ENCODE results near the gene PHOX2A. TPM values are rescaled to one million over a fixed set of nuclear protein-coding genes. Genes with fewer than 3 reads are reported as not detected.
"Not testable (repeated sequence)": the region's sequence is repeated elsewhere in the genome, so short reads cannot be mapped to it uniquely, and the experiment has no call there.

The PHOX2A gene
- total RNA-seq (0.90 TPM), polyA plus RNA-seq (1.1 TPM)

- peak within 1 kb of the TSS; percentile 17 for H3K4me3 ChIP-seq (ENCODE audit: low read depth, low read length)
- peaks cover 2% of the 10 kb centered on the region for H3K4me1 ChIP-seq (ENCODE audit: insufficient read depth)
- DNase-seq (ENCODE audit: extremely low spot score): no peak
- H3K27ac ChIP-seq (ENCODE audit: low read depth): no peak within 1 kb of the TSS
- 1% methylated on average over 37 of the region's 37 CpGs for WGBS
- H3K36me3 ChIP-seq (ENCODE audit: insufficient read depth): no peaks in the 10 kb centered on the region
Observed at GRCh38 chr11:72244060-72244360, at the start of gene PHOX2A. Gene PHOX2A, minus strand, starts transcription at chr11:72244176. Its CDS starts 172 bp downstream, at chr11:72244004.

GRCh38 chr11:72293391-72293790, 49.4 kb upstream of the PHOX2A start:
- Histone ChIP-seq H3K27ac (ENCODE audit: low read depth) (no peak overlapping the region), H3K4me3 (ENCODE audit: low read depth, low read length) (no peak overlapping the region), H3K4me1 (ENCODE audit: insufficient read depth) (no peaks in the 10 kb centered on the region), H3K36me3 (ENCODE audit: insufficient read depth) (no peaks in the 10 kb centered on the region)
- WGBS: 96% methylated on average over 14 of the region's 14 CpGs
- no peak for DNase-seq (ENCODE audit: extremely low spot score)

- Histone ChIP-seq H3K4me3 (ENCODE audit: low read depth, low read length) (no peak overlapping the region), H3K36me3 (ENCODE audit: insufficient read depth) (no peaks in the 10 kb centered on the region), H3K27ac (ENCODE audit: low read depth) (no peak overlapping the region), H3K4me1 (ENCODE audit: insufficient read depth) (no peaks in the 10 kb centered on the region)
- DNase-seq (ENCODE audit: extremely low spot score): no peak
- 78% methylated on average over 8 of the region's 8 CpGs for WGBS
Observed at GRCh38 chr11:72292106-72292785, 48.3 kb upstream of the PHOX2A start.

- not testable (repeated sequence) for H3K4me1 ChIP-seq (ENCODE audit: insufficient read depth); DNase-seq (ENCODE audit: extremely low spot score); H3K36me3 ChIP-seq (ENCODE audit: insufficient read depth); H3K27ac ChIP-seq (ENCODE audit: low read depth); H3K4me3 ChIP-seq (ENCODE audit: low read depth, low read length)
- 66% methylated on average over 6 of the region's 6 CpGs for WGBS
Observed at GRCh38 chr11:72290741-72291140, 46.8 kb upstream of the PHOX2A start.

- Histone ChIP-seq H3K36me3 (ENCODE audit: insufficient read depth) (no peaks in the 10 kb centered on the region), H3K4me1 (ENCODE audit: insufficient read depth) (no peaks in the 10 kb centered on the region), H3K4me3 (ENCODE audit: low read depth, low read length) (no peak overlapping the region), H3K27ac (ENCODE audit: low read depth) (no peak overlapping the region)
- DNase-seq (ENCODE audit: extremely low spot score): no peak
- 94% methylated on average over 2 of the region's 2 CpGs for WGBS
Observed at GRCh38 chr11:72287293-72287692, 43.3 kb upstream of the PHOX2A start.

GRCh38 chr11:72283947-72284346, 40.0 kb upstream of the PHOX2A start:
- H3K27ac ChIP-seq (ENCODE audit: low read depth): no peak overlapping the region
- no peak for DNase-seq (ENCODE audit: extremely low spot score)
- H3K36me3 ChIP-seq (ENCODE audit: insufficient read depth): no peaks in the 10 kb centered on the region
- no peaks in the 10 kb centered on the region for H3K4me1 ChIP-seq (ENCODE audit: insufficient read depth)
- WGBS: 68% methylated on average over 2 of the region's 2 CpGs
- no peak overlapping the region for H3K4me3 ChIP-seq (ENCODE audit: low read depth, low read length)

- Histone ChIP-seq H3K27ac (ENCODE audit: low read depth) (no peak overlapping the region), H3K4me1 (ENCODE audit: insufficient read depth) (no peaks in the 10 kb centered on the region), H3K4me3 (ENCODE audit: low read depth, low read length) (no peak overlapping the region), H3K36me3 (ENCODE audit: insufficient read depth) (no peaks in the 10 kb centered on the region)
- DNase-seq (ENCODE audit: extremely low spot score): no peak
- WGBS: 94% methylated on average over 24 of the region's 24 CpGs
Observed at GRCh38 chr11:72280726-72281315, 36.8 kb upstream of the PHOX2A start.

- H3K4me1 ChIP-seq (ENCODE audit: insufficient read depth): no peaks in the 10 kb centered on the region
- no peak overlapping the region for H3K4me3 ChIP-seq (ENCODE audit: low read depth, low read length)
- no peaks in the 10 kb centered on the region for H3K36me3 ChIP-seq (ENCODE audit: insufficient read depth)
- no peak for DNase-seq (ENCODE audit: extremely low spot score)
- WGBS: 87% methylated on average over 12 of the region's 12 CpGs
- no peak overlapping the region for H3K27ac ChIP-seq (ENCODE audit: low read depth)
Observed at GRCh38 chr11:72280037-72280436, 36.1 kb upstream of the PHOX2A start.

GRCh38 chr11:72278905-72279304, 34.9 kb upstream of the PHOX2A start:
- no peak for DNase-seq (ENCODE audit: extremely low spot score)
- H3K27ac ChIP-seq (ENCODE audit: low read depth): no peak overlapping the region

GRCh38 chr11:72274435-72274834, 30.5 kb upstream of the PHOX2A start:
- WGBS: 86% methylated on average over 6 of the region's 6 CpGs
- H3K36me3 ChIP-seq (ENCODE audit: insufficient read depth): no peaks in the 10 kb centered on the region
- no peaks in the 10 kb centered on the region for H3K4me1 ChIP-seq (ENCODE audit: insufficient read depth)
- no peak overlapping the region for H3K27ac ChIP-seq (ENCODE audit: low read depth)
- DNase-seq (ENCODE audit: extremely low spot score): no peak
- no peak overlapping the region for H3K4me3 ChIP-seq (ENCODE audit: low read depth, low read length)

More at GRCh38 chr11:72278905-72279304, 34.9 kb upstream of the PHOX2A start:
- no peak overlapping the region for H3K4me3 ChIP-seq (ENCODE audit: low read depth, low read length)
- no peaks in the 10 kb centered on the region for H3K4me1 ChIP-seq (ENCODE audit: insufficient read depth)
- no peaks in the 10 kb centered on the region for H3K36me3 ChIP-seq (ENCODE audit: insufficient read depth)

- WGBS: 53% methylated on average over 1 of the region's 1 CpG
- DNase-seq (ENCODE audit: extremely low spot score): no peak
- no peak overlapping the region for H3K4me3 ChIP-seq (ENCODE audit: low read depth, low read length)
- no peaks in the 10 kb centered on the region for H3K4me1 ChIP-seq (ENCODE audit: insufficient read depth)
- H3K27ac ChIP-seq (ENCODE audit: low read depth): no peak overlapping the region
- H3K36me3 ChIP-seq (ENCODE audit: insufficient read depth): no peaks in the 10 kb centered on the region
Observed at GRCh38 chr11:72271980-72272379, 28.0 kb upstream of the PHOX2A start.

GRCh38 chr11:72267956-72268617, 24.1 kb upstream of the PHOX2A start:
- 77% methylated on average over 2 of the region's 2 CpGs for WGBS
- DNase-seq (ENCODE audit: extremely low spot score): no peak

GRCh38 chr11:72266960-72267359, 23.0 kb upstream of the PHOX2A start:
- DNase-seq (ENCODE audit: extremely low spot score): not testable (repeated sequence)

More at GRCh38 chr11:72267956-72268617, 24.1 kb upstream of the PHOX2A start:
- no peak overlapping the region for H3K27ac ChIP-seq (ENCODE audit: low read depth)
- H3K4me3 ChIP-seq (ENCODE audit: low read depth, low read length): no peak overlapping the region
- no peaks in the 10 kb centered on the region for H3K4me1 ChIP-seq (ENCODE audit: insufficient read depth)
- H3K36me3 ChIP-seq (ENCODE audit: insufficient read depth): no peaks in the 10 kb centered on the region

GRCh38 chr11:72265951-72266350, 22.0 kb upstream of the PHOX2A start:
- DNase-seq (ENCODE audit: extremely low spot score): no peak
- H3K4me3 ChIP-seq (ENCODE audit: low read depth, low read length): no peak overlapping the region
- H3K4me1 ChIP-seq (ENCODE audit: insufficient read depth): no peaks in the 10 kb centered on the region
- no peak overlapping the region for H3K27ac ChIP-seq (ENCODE audit: low read depth)
- H3K36me3 ChIP-seq (ENCODE audit: insufficient read depth): no peaks in the 10 kb centered on the region

More at GRCh38 chr11:72266960-72267359, 23.0 kb upstream of the PHOX2A start:
- 84% methylated on average over 5 of the region's 5 CpGs for WGBS
- not testable (repeated sequence) for H3K27ac ChIP-seq (ENCODE audit: low read depth); H3K4me1 ChIP-seq (ENCODE audit: insufficient read depth); H3K4me3 ChIP-seq (ENCODE audit: low read depth, low read length); H3K36me3 ChIP-seq (ENCODE audit: insufficient read depth)
